Stimulated activated CD8-positive, alpha-beta memory T cell treated with anti-CD3 and anti-CD28 coated beads, Interleukin-15, amount 100 ng/mL, for 4 hours (primary cell): ENCODE results near the gene GBX2.

Experiments
- DNase-seq, 2 donors: peaks; one replicate each; pipeline ENCODE4 v3.0.0-alpha.2; 2020; ENCODE audit warnings: low read depth in 2 of 2

The GBX2 gene

GRCh38 chr2:236167297-236168109 is 683 bp downstream of the GBX2 start:
- no peak for DNase-seq

GRCh38 chr2:236166796-236167296 is 1.3 kb downstream of the GBX2 start:
- no peak for DNase-seq

GRCh38 chr2:236165842-236166795 is 2.1 kb downstream of the GBX2 start:
- no peak for DNase-seq

GRCh38 chr2:236164925-236165841 is 3.0 kb downstream of the GBX2 start:
- no peak for DNase-seq

GRCh38 chr2:236164201-236164924 is 3.8 kb downstream of the GBX2 start:
- DNase-seq, result no peak

GRCh38 chr2:236163471-236164200 is 4.5 kb downstream of the GBX2 start:
- DNase-seq, result no peak

GRCh38 chr2:236162882-236163470 is 5.2 kb downstream of the GBX2 start:
- DNase-seq, result no peak

- no peak for DNase-seq
Observed at GRCh38 chr2:236162031-236162845, 5.9 kb downstream of the GBX2 start.

GRCh38 chr2:236161531-236161930 is 6.7 kb downstream of the GBX2 start:
- no peak for DNase-seq

- no peak for DNase-seq
Observed at GRCh38 chr2:236161082-236161462, 7.1 kb downstream of the GBX2 start.

- DNase-seq, result no peak
Observed at GRCh38 chr2:236160366-236161081, 7.7 kb downstream of the GBX2 start.

- DNase-seq, result no peak
Observed at GRCh38 chr2:236159778-236160170, 8.4 kb downstream of the GBX2 start.

- DNase-seq, result no peak
Observed at GRCh38 chr2:236158969-236159777, 9.0 kb downstream of the GBX2 start.

GRCh38 chr2:236157815-236158498 is 10.2 kb downstream of the GBX2 start:
- DNase-seq, result no peak

- no peak for DNase-seq
Observed at GRCh38 chr2:236157366-236157765, 10.8 kb downstream of the GBX2 start.

GRCh38 chr2:236156860-236157194 is 11.4 kb downstream of the GBX2 start:
- DNase-seq, result no peak
